Measurements from ENCODE around the gene KMO. TPM values are rescaled to one million over a fixed set of nuclear protein-coding genes. Genes with fewer than 3 reads are reported as not detected.

The KMO gene
- total RNA-seq, 4 donors from 2014 or later, result under 0.01 to 2.5 TPM; not detected in 2

DNA sequence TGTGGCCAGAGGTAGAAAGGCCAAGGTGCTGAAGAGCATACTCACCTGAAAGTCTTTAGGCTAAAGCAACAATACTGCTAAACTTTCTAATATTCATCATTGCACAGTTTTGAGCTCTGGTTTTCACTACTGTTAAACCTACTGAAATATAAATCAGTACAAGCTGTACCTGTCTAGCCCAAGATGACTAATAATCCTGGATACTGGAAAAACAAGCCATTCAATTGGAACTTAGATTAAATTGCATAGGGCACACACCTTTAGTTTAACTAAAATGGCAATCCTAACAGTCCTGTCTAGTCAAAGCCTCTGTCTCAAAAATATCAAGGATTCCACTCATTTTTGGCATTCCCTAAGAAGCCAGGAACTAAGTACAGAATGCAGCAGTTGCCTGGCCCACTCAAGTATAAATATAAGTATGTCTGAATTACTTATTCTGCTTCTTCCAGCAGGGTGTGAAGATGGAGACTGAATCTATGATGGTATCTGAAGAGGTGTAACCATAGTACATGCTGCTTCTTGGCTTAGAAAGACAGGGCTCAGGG lies 104.9 kb downstream of the KMO start:
- intact Hi-C loops (cut with DNase I; ENCODE audit: low total_unique reads) (no loop called here), in situ Hi-C loops (cut with MboI; ENCODE audit: low pct_ligation_motif_present in 1 of 4, low pct_unique_long_range_greater_than_20kb in 1 of 4, low sequenced_read_pairs in 3 of 4) (loop anchor here in 2 of 4 donors (10.0 to 25.0 kb wide), 2 partner anchors 100 to 102 kb away; partner anchors contain the start of gene KMO (in 2 of the 2))
- H3K27me3 ChIP-seq, result no peaks in the 10 kb centered on the region
- TF ChIP-seq EP300 (IDR thresholded peaks at IDR 0.05; ENCODE audit: low read depth) (no peak), POLR2AphosphoS5 (IDR thresholded peaks at IDR 0.05) (no peak), POLR2A (IDR thresholded peaks at IDR 0.05) (no peak)
- TF ChIP-seq, protein P1, sequence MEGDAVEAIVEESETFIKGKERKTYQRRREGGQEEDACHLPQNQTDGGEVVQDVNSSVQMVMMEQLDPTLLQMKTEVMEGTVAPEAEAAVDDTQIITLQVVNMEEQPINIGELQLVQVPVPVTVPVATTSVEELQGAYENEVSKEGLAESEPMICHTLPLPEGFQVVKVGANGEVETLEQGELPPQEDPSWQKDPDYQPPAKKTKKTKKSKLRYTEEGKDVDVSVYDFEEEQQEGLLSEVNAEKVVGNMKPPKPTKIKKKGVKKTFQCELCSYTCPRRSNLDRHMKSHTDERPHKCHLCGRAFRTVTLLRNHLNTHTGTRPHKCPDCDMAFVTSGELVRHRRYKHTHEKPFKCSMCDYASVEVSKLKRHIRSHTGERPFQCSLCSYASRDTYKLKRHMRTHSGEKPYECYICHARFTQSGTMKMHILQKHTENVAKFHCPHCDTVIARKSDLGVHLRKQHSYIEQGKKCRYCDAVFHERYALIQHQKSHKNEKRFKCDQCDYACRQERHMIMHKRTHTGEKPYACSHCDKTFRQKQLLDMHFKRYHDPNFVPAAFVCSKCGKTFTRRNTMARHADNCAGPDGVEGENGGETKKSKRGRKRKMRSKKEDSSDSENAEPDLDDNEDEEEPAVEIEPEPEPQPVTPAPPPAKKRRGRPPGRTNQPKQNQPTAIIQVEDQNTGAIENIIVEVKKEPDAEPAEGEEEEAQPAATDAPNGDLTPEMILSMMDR (IDR thresholded peaks at IDR 0.05), result no peak
- peaks cover 0 to 28% (median 19%) of the 10 kb centered on the region in 4 donors for H3K4me1 ChIP-seq
- H3K36me3 ChIP-seq, result peaks cover 0 to 5% (median 0%) of the 10 kb centered on the region in 4 donors
- no peak for DNase-seq
- no peak overlapping the region for H3K4me3 ChIP-seq
- H3K27ac ChIP-seq, result no peak overlapping the region
- no peaks in the 10 kb centered on the region for H3K9me3 ChIP-seq

DNA sequence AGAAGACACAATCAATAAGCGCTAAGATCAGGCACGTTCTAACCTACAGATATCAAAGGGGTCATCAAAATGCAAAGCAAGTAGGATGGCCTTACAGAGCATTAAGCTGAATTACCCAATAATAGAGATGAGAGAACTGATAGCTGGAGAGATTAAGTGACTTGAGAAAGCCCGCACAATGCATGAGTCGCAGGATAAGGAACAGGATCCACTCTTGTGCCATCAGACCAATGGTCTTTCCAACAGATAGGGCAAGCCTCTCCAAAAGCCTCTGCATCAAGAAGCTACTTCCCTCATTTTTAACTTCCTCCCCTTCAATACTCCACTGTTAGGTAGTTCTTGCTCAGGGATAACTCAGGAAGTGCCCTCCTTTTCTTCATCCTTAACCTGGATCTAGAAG lies 105.4 kb downstream of the KMO start:
- intact Hi-C loops (cut with DNase I; ENCODE audit: low total_unique reads), result no loop called here

DNA sequence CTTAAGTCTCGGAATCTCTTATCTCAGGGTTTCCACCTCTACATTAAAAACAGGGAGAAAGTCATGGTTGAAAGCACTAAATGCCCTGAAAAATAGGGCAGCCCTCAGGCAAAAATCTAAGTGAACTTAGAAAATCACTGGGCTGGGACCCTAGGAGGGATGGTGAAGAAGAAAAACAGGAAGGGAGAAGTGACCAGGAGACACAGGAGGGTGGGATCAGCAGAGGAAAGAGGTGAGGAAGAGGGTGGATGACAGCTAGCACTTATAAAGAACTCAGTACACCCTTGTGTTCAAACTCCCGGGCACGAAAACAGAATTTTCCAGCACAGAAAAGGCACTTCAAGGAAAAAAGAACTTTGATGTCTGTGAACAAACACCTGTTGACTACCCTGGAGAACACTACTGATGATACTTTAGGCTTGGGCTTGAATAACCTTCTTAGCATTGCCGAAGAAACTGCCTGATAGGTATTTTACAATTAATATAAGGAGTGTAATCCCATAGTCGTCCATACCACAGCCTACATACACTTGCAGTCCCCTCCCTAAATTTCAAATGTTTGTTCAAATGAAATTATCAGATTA lies 106.0 kb downstream of the KMO start:
- Histone ChIP-seq H3K27me3 (no peaks in the 10 kb centered on the region), H3K4me3 (peak overlapping the region in 1 of 4 donors; percentile 92), H3K27ac (no peak overlapping the region), H3K36me3 (peaks cover 0 to 5% (median 0%) of the 10 kb centered on the region in 4 donors), H3K4me1 (peaks cover 0 to 28% (median 19%) of the 10 kb centered on the region in 4 donors), H3K9me3 (no peaks in the 10 kb centered on the region)
- 69 to 70% methylated on average over 5 of the region's 5 CpGs for WGBS, 2 donors (ENCODE audit: low coverage in 1 of 2)
- TF ChIP-seq, protein P1 (IDR thresholded peaks at IDR 0.05), result no peak
- TF ChIP-seq POLR2A (IDR thresholded peaks at IDR 0.05) (no peak), EP300 (IDR thresholded peaks at IDR 0.05; ENCODE audit: low read depth) (no peak), POLR2AphosphoS5 (IDR thresholded peaks at IDR 0.05) (no peak)
- in situ Hi-C loops (cut with MboI; ENCODE audit: low pct_ligation_motif_present in 1 of 4, low pct_unique_long_range_greater_than_20kb in 1 of 4, low sequenced_read_pairs in 3 of 4) (loop anchor here in 2 of 4 donors (10.0 to 25.0 kb wide), 2 partner anchors 101 to 103 kb away; partner anchors contain the start of gene KMO (in 2 of the 2)), intact Hi-C loops (cut with DNase I; ENCODE audit: low total_unique reads) (no loop called here)
- DNase-seq, result no peak

More for the DNA sequence above, 105.4 kb downstream of the KMO start:
- Histone ChIP-seq H3K9me3 (no peaks in the 10 kb centered on the region), H3K27me3 (no peaks in the 10 kb centered on the region), H3K4me3 (no peak overlapping the region), H3K4me1 (peaks cover 0 to 28% (median 19%) of the 10 kb centered on the region in 4 donors), H3K36me3 (peaks cover 0 to 5% (median 0%) of the 10 kb centered on the region in 4 donors), H3K27ac (no peak overlapping the region)
- DNase-seq, result no peak
- in situ Hi-C loops (cut with MboI; ENCODE audit: low pct_ligation_motif_present in 1 of 4, low pct_unique_long_range_greater_than_20kb in 1 of 4, low sequenced_read_pairs in 3 of 4), result loop anchor here in 2 of 4 donors (10.0 to 25.0 kb wide), 2 partner anchors 100 to 103 kb away; partner anchors contain the start of gene KMO (in 2 of the 2)
- no peak for TF ChIP-seq POLR2A (IDR thresholded peaks at IDR 0.05)
- no peak for TF ChIP-seq POLR2AphosphoS5 (IDR thresholded peaks at IDR 0.05)
- no peak for TF ChIP-seq EP300 (IDR thresholded peaks at IDR 0.05; ENCODE audit: low read depth)
- 75 to 84% methylated on average over 4 of the region's 4 CpGs for WGBS, 2 donors (ENCODE audit: low coverage in 1 of 2)

DNA sequence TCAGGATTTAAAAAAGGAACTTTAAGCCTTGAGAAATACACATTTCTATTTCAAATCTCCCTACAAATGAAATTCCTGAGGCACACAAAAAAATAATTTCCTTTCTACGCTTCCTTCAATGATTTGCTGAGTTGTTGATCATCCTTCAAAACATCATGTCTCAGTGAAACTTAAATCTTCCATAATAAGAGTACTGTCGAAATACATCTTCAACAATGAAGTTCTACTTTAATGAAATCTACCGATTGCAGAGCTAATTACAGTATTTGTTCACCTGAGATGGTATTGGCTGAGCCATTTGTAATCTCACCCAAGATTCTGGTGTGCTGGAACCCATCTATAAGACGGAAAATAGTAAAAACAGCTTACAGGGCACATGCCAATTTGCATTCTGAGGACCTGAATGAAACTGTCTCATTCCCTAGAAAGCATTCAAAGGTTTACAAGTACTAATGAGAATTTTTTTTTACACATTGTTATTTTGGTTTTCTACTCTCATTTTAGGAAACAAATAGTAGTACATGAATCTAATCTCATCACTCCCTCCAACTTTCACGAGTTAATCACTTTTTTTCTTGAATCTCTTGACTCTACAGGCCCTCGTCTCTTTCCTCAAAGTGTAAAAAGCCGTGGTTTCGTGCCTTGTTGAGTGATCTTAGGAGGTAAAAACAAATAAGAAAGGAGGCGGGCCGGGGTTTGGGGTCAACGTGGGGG lies 106.9 kb downstream of the KMO start:
- Histone ChIP-seq H3K9me3 (no peaks in the 10 kb centered on the region), H3K27ac (peak overlapping the region; percentile 87 to 92 (median 88)), H3K4me3 (peak overlapping the region; percentile 81 to 92 (median 90)), H3K4me1 (peaks cover 0 to 28% (median 19%) of the 10 kb centered on the region in 4 donors), H3K36me3 (peaks cover 0 to 5% (median 0%) of the 10 kb centered on the region in 4 donors), H3K27me3 (no peaks in the 10 kb centered on the region)
- TF ChIP-seq POLR2A (IDR thresholded peaks at IDR 0.05), result no peak
- TF ChIP-seq EP300 (IDR thresholded peaks at IDR 0.05; ENCODE audit: low read depth), result no peak
- TF ChIP-seq, protein P1 (IDR thresholded peaks at IDR 0.05), result no peak
- no peak for TF ChIP-seq POLR2AphosphoS5 (IDR thresholded peaks at IDR 0.05)
- 9 to 11% methylated on average over 11 of the region's 11 CpGs for WGBS, 2 donors (ENCODE audit: low coverage in 1 of 2)
- no peak for DNase-seq
- in situ Hi-C loops (cut with MboI; ENCODE audit: low pct_ligation_motif_present in 1 of 4, low pct_unique_long_range_greater_than_20kb in 1 of 4, low sequenced_read_pairs in 3 of 4) (loop anchor here in 2 of 4 donors (10.0 to 25.0 kb wide), 2 partner anchors 102 to 104 kb away; partner anchors contain the start of gene KMO (in 2 of the 2)), intact Hi-C loops (cut with DNase I; ENCODE audit: low total_unique reads) (no loop called here)
